K562 (cell line): ENCODE data around the gene DDR2. TPM values are rescaled to one million over a fixed set of nuclear protein-coding genes. Genes with fewer than 3 reads are reported as not detected.

Experiments
- ATAC-seq: fragments of 200-7000 bp; cut with Tn5 transposase; 3 replicates; pipeline ENCODE4 v1.9.1; 2020; ENCODE audit warnings: moderate library complexity
- BruUV-seq: library from RNA; stranded (reverse); fragments of 400-500 nt; replicated peaks from 2 replicates; lab custom pipeline; 2021; lab: Mats Ljungman, UMichigan
- CTCF ChIA-PET: fragments of 300-600 bp; formaldehyde crosslinking; extraction: SDS; loops from one replicate; lab custom pipeline; 2021; ENCODE audit warnings: low intra/inter-chr PET ratio; lab: Yijun Ruan, JAX
- POLR2A ChIA-PET: fragments of 300-600, 350-650 bp; sonication (Branson Sonifier 250); formaldehyde crosslinking; extraction: SDS; loops from one replicate; lab custom pipeline; 2021; ENCODE audit warnings: antibody characterized with exemption, inconsistent platforms; lab: Yijun Ruan, JAX
- DNase-seq, 4 experiments: peaks; one replicate each; pipeline versions ENCODE4 v3.0.0 to v3.0.0-alpha.2; 2011 to 2018; ENCODE audit warnings: low spot score in 3 of 4, mixed read lengths in 3 of 4; ENCODE audit errors: extremely low read depth in 1 of 4
- FAIRE-seq: peaks from 2 replicates; lab custom pipeline; 2011; peaks lifted over from hg19 to GRCh38; lab: Jason Lieb, UNC
- H2AFZ ChIP-seq: 2 replicates; pipeline ENCODE4 v1.6.0; 2011; ENCODE audit warnings: low read depth, low read length, control low read depth, inconsistent platforms
- H3K27ac ChIP-seq: fragments of 200-600 bp; 3 replicates; pipeline ENCODE4 v1.8.0; 2011; ENCODE audit warnings: low read depth, mild to moderate bottlenecking, control low read depth, inconsistent platforms, low read length, moderate library complexity, mixed read lengths; ENCODE audit errors: extremely low read depth
- H3K27me3 ChIP-seq, 2 experiments: fragments of 300-600 bp in 1 of 2; 2 replicates in 1 of 2; 3 replicates in 1 of 2; pipeline versions ENCODE4 v1.6.0 to v1.8.0; 2011; ENCODE audit warnings: inconsistent platforms in 2 of 2, low read length in 2 of 2, mild to moderate bottlenecking in 1 of 2, mixed read lengths in 1 of 2, moderate library complexity in 1 of 2; ENCODE audit not compliant: control insufficient read depth in 2 of 2, insufficient read depth in 2 of 2
- H3K36me3 ChIP-seq: fragments of 300-600 bp; 3 replicates; pipeline ENCODE4 v1.8.0; 2011; ENCODE audit warnings: mild to moderate bottlenecking, low read length, inconsistent platforms; ENCODE audit not compliant: control insufficient read depth, insufficient read depth
- H3K4me1 ChIP-seq, 2 experiments: fragments of 200-600 bp in 1 of 2; replicated peaks in 1 of 2; 2 replicates in 1 of 2; 3 replicates in 1 of 2; pipeline versions ENCODE4 v1.5.1 to v1.8.0; 2011; ENCODE audit warnings: inconsistent platforms in 2 of 2, low read length in 2 of 2, mild to moderate bottlenecking in 1 of 2, mixed read lengths in 1 of 2, moderate library complexity in 1 of 2; ENCODE audit not compliant: control insufficient read depth in 2 of 2, insufficient read depth in 2 of 2
- H3K4me2 ChIP-seq: 2 replicates; pipeline ENCODE4 v1.6.1; 2011; ENCODE audit warnings: low read length, control low read depth, inconsistent platforms, mixed read lengths; ENCODE audit not compliant: insufficient read depth
- H3K4me3 ChIP-seq: fragments of 200-600 bp; sonication (generic), shearing (Covaris generic); 2 replicates; pipeline ENCODE4 v1.5.1; 2016; ENCODE audit warnings: control low read depth, inconsistent platforms
- H3K79me2 ChIP-seq: fragments of 200-600 bp; 3 replicates; pipeline ENCODE4 v1.8.0; 2011; ENCODE audit warnings: low read length, inconsistent platforms; ENCODE audit not compliant: control insufficient read depth, insufficient read depth
- H3K9ac ChIP-seq, 2 experiments: 2 replicates each; pipeline versions ENCODE4 v1.6.0 to v1.6.1; 2011; ENCODE audit warnings: low read depth in 2 of 2, low read length in 2 of 2, control low read depth in 1 of 2, inconsistent platforms in 1 of 2, mild to moderate bottlenecking in 1 of 2, mixed read lengths in 1 of 2; ENCODE audit not compliant: insufficient read depth in 1 of 2
- H3K9me1 ChIP-seq: one replicate; pipeline ENCODE4 v1.6.0; 2011; ENCODE audit warnings: inconsistent platforms, mild to moderate bottlenecking, low read length, moderate library complexity; ENCODE audit not compliant: control insufficient read depth, insufficient read depth
- H3K9me3 ChIP-seq: replicated peaks from 2 replicates; pipeline ENCODE4 v1.5.1; 2011; ENCODE audit warnings: low read depth, low read length, inconsistent platforms; ENCODE audit not compliant: control insufficient read depth, insufficient read depth
- H4K20me1 ChIP-seq: replicated peaks from 2 replicates; pipeline ENCODE4 v1.6.1; 2011; ENCODE audit warnings: low read length, inconsistent platforms, mixed read lengths; ENCODE audit not compliant: control insufficient read depth, insufficient read depth
- ATF3 ChIP-seq, 2 experiments: fragments of 450-650 bp in 1 of 2; sonication (generic) in 1 of 2; formaldehyde crosslinking in 1 of 2; IDR thresholded peaks in 1 of 2; conservative IDR thresholded peaks in 1 of 2; 2 replicates each; pipeline versions ENCODE4 v1.6.1 to v1.8.1; 2016 to 2023; ENCODE audit warnings: mild to moderate bottlenecking in 2 of 2, moderate library complexity in 2 of 2, inconsistent platforms in 1 of 2, missing genetic modification reagents in 1 of 2
- COPS2 ChIP-seq: fragments of 450-650 bp; conservative IDR thresholded peaks from 2 replicates; pipeline ENCODE4 v1.6.1; 2016; ENCODE audit warnings: mild to moderate bottlenecking, moderate library complexity
- FOSL1 ChIP-seq: fragments of 200-800 bp; sonication (Bioruptor generic); conservative IDR thresholded peaks from 2 replicates; pipeline ENCODE4 v1.6.1; 2016; ENCODE audit warnings: missing genetic modification characterization, missing compliant biosample characterization
- GTF2B ChIP-seq: IDR thresholded peaks from 2 replicates; pipeline ENCODE4 v1.6.1; 2011; ENCODE audit not compliant: insufficient read length; ENCODE audit errors: extremely low read depth
- HIVEP1 ChIP-seq: fragments of 250-450 bp; sonication (Bioruptor Pico); IDR thresholded peaks from 2 replicates; pipeline ENCODE4 v1.4.0; 2020; ENCODE audit warnings: mild to moderate bottlenecking
- KDM5B ChIP-seq: fragments of 200-600 bp; sonication (generic); IDR thresholded peaks from 2 replicates; pipeline ENCODE4 v1.6.1; 2012; ENCODE audit warnings: low read depth, mild to moderate bottlenecking, moderate library complexity, low read length, control low read depth, inconsistent platforms; ENCODE audit not compliant: insufficient replicate concordance
- MBD2 ChIP-seq: sonication (generic); IDR thresholded peaks from 2 replicates; pipeline ENCODE4 v1.6.1; 2016; ENCODE audit warnings: low read depth, borderline replicate concordance
- MXI1 ChIP-seq: IDR thresholded peaks from 2 replicates; pipeline ENCODE4 v1.6.1; 2011; ENCODE audit warnings: low read depth, mild to moderate bottlenecking, improper control_type of control experiment, low read length
- PCBP1 ChIP-seq: fragments of 200-400 bp; formaldehyde crosslinking; IDR thresholded peaks from 2 replicates; pipeline ENCODE4 v1.6.1; 2018; ENCODE audit warnings: mild to moderate bottlenecking, low read depth, low read length; ENCODE audit not compliant: poor library complexity, severe bottlenecking
- PHB2 ChIP-seq: fragments of 450-650 bp; IDR thresholded peaks from 2 replicates; pipeline ENCODE4 v1.6.1; 2017; ENCODE audit warnings: low read depth
- POLR2G ChIP-seq: fragments of 200-400 bp; formaldehyde crosslinking; IDR thresholded peaks from 2 replicates; pipeline ENCODE4 v1.6.1; 2017; ENCODE audit warnings: low read depth, mild to moderate bottlenecking, antibody characterized with exemption, low read length, moderate library complexity
- POLR2H ChIP-seq: IDR thresholded peaks from 2 replicates; pipeline ENCODE4 v1.6.1; 2016; ENCODE audit warnings: missing genetic modification characterization, low read depth, mild to moderate bottlenecking, control low read depth, missing compliant biosample characterization, moderate library complexity
- RBFOX2 ChIP-seq: fragments of 200-400 bp; formaldehyde crosslinking; IDR thresholded peaks from 2 replicates; pipeline ENCODE4 v1.6.1; 2017; ENCODE audit warnings: low read depth, mild to moderate bottlenecking, low read length, moderate library complexity
- SIN3B ChIP-seq: fragments of 450-650 bp; IDR thresholded peaks from 2 replicates; pipeline ENCODE4 v1.6.1; 2017; ENCODE audit warnings: low read depth, mild to moderate bottlenecking, moderate library complexity
- ZBTB1 ChIP-seq: sonication (generic); formaldehyde crosslinking; IDR thresholded peaks from 2 replicates; pipeline ENCODE4 v1.8.1; 2023; ENCODE audit warnings: missing genetic modification reagents, low read depth, mild to moderate bottlenecking, borderline replicate concordance
- ZFP91 ChIP-seq: sonication (generic); formaldehyde crosslinking; IDR thresholded peaks from 2 replicates; pipeline ENCODE4 v1.8.0; 2022; ENCODE audit warnings: mild to moderate bottlenecking, missing genetic modification reagents
- ZNF232 ChIP-seq: sonication (generic); formaldehyde crosslinking; IDR thresholded peaks from 2 replicates; pipeline ENCODE4 v1.8.0; 2022; ENCODE audit warnings: mild to moderate bottlenecking, missing genetic modification reagents
- ZNF717 ChIP-seq: fragments of 250-450 bp; sonication (Bioruptor Pico); IDR thresholded peaks from 2 replicates; pipeline ENCODE4 v1.5.0; 2021
- ZNF75A ChIP-seq: fragments of 450-650 bp; formaldehyde crosslinking; IDR thresholded peaks from 2 replicates; pipeline ENCODE4 v1.4.0; 2020; ENCODE audit warnings: mild to moderate bottlenecking
- ZNF77 ChIP-seq: fragments of 250-450 bp; sonication (Bioruptor Pico); IDR thresholded peaks from 2 replicates; pipeline ENCODE4 v1.5.0; 2020
- WGBS: fragments of 100-300 bp; shearing (Covaris generic); methylation state at CpG from one replicate; pipeline ENCODE4 v1.1.6; 2016; ENCODE audit warnings: low coverage, mixed read lengths; ENCODE audit not compliant: insufficient coverage; ENCODE audit errors: missing lambda C conversion rate; 5-methylcytosine and 5-hydroxymethylcytosine counted together
- in situ Hi-C: fragments of 300-500 bp; cut with MboI; formaldehyde crosslinking; loops from 4 replicates; pipeline ENCODE4 v1.15.0; 2018; ENCODE audit warnings: inconsistent platforms, mixed read lengths
- intact Hi-C: fragments of 100-400 bp; cut with micrococcal nuclease; formaldehyde crosslinking; loops from 2 replicates; pipeline ENCODE4 v1.14.2; 2022
- polyA plus RNA-seq, 8 experiments: library from polyadenylated mRNA; depleted of rRNA in 4 of 8; stranded (reverse) in 5 of 8; unstranded in 3 of 8; fragments of >200 nt; fragmentation: Nextera tagmentation in 2 of 8; fragmentation: Illumina TruSeq in 1 of 8; extraction: Ambion mirVana in 2 of 8; extraction: Trizol in 1 of 8; gene quantifications; 2 replicates each; pipeline versions ENCODE4 v1.2.1 to v1.2.3, GENCODE V29; 2011 to 2014; ENCODE audit warnings: inconsistent platforms in 1 of 8, missing spikeins in 1 of 8
- total RNA-seq, 7 experiments: library from RNA; depleted of rRNA in 6 of 7; stranded (reverse); fragments of >200 nt in 6 of 7; fragmentation: Illumina TruSeq in 2 of 7; extraction: Trizol in 2 of 7; gene quantifications; 2 replicates each; pipeline versions ENCODE4 v1.2.1 to v1.2.3, GENCODE V29; 2011 to 2021; ENCODE audit warnings: low replicate concordance in 1 of 7

The DDR2 gene
- total and polyA plus RNA-seq, 9 of the 15 experiments (the other 6 are each of a cell fraction or from before 2014, with no cell fraction given), result 0.36 to 2.0 (median 1.1) TPM

GRCh38 chr1:162605225-162605927 is 26.9 kb upstream of the DDR2 start:
- no peak overlapping the region for H3K4me2 ChIP-seq
- no TSS peak for BruUV-seq
- DNase-seq, result no peak
- H3K4me3 ChIP-seq, result no peak overlapping the region
- no peak overlapping the region for H3K9ac ChIP-seq
- in situ Hi-C loops (no loop called here), intact Hi-C loops (loop anchor here (5.0 kb wide), 1 partner anchor 553 kb away; no protein-coding TSS in a partner anchor)
- 93% methylated on average over 3 of the region's 3 CpGs for WGBS
- H3K9me1 ChIP-seq, result no peaks in the 10 kb centered on the region
- H3K79me2 ChIP-seq, result no peaks in the 10 kb centered on the region
- H2AFZ ChIP-seq, result no peak overlapping the region
- no peaks in the 10 kb centered on the region for H3K9me3 ChIP-seq
- no peak overlapping the region for H3K27ac ChIP-seq
- no peaks in the 10 kb centered on the region for H3K27me3 ChIP-seq
- H3K4me1 ChIP-seq, result no peaks in the 10 kb centered on the region
- ChIA-PET POLR2A (interaction anchor here (0.7 to 1.6 kb wide), 6 partner anchors 8 to 24 kb away, joined by 3 to 6 read pairs (median 4); no protein-coding TSS in a partner anchor), CTCF (no interaction called here)
- H3K36me3 ChIP-seq, result peaks cover 43% of the 10 kb centered on the region
- FAIRE-seq, result no peak
- ATAC-seq, result 0 out of 3 replicates have a peak, but pooled peaks have one; percentile 9
- H4K20me1 ChIP-seq, result no peaks in the 10 kb centered on the region
- no peak for TF ChIP-seq COPS2
- TF ChIP-seq POLR2G, result 0 out of 2 replicates have a peak, but pooled peaks have one; percentile 30
- no peak for TF ChIP-seq ZNF717 (CRISPR knock-in tag)
- no peak for TF ChIP-seq ZNF77 (CRISPR knock-in tag)
- TF ChIP-seq PHB2, result no peak
- peak; percentile 85 for TF ChIP-seq FOSL1 (tag)
- TF ChIP-seq RBFOX2, result no peak
- TF ChIP-seq SIN3B, result no peak
- no peak for TF ChIP-seq ZNF75A (CRISPR knock-in tag)
- peak; percentile 77 for TF ChIP-seq ATF3 (IDR thresholded peaks at IDR 0.05)
- no peak for TF ChIP-seq ATF3 (CRISPR knock-in tag; conservative IDR thresholded peaks at IDR 0.05)
- no peak for TF ChIP-seq MXI1
- no peak for TF ChIP-seq ZNF232 (CRISPR knock-in tag)
- no peak for TF ChIP-seq ZFP91
- TF ChIP-seq ZBTB1 (CRISPR knock-in tag), result no peak
- TF ChIP-seq POLR2H (tag), result 0 out of 2 replicates have a peak, but pooled peaks have one; percentile 39
- no peak for TF ChIP-seq KDM5B
- TF ChIP-seq HIVEP1 (CRISPR knock-in tag), result no peak
- TF ChIP-seq PCBP1, result no peak
- TF ChIP-seq GTF2B, result no peak
- TF ChIP-seq MBD2, result no peak
